GM19023 (cell line): ENCODE results near the gene CGNL1.

Experiments used
- ATAC-seq: cut with Tn5 transposase; IDR thresholded peaks from one replicate; pipeline ENCODE4 v1.9.1; 2021; ENCODE audit warnings: mild to moderate bottlenecking, moderate library complexity; ENCODE audit not compliant: unreplicated experiment

The CGNL1 gene

DNA sequence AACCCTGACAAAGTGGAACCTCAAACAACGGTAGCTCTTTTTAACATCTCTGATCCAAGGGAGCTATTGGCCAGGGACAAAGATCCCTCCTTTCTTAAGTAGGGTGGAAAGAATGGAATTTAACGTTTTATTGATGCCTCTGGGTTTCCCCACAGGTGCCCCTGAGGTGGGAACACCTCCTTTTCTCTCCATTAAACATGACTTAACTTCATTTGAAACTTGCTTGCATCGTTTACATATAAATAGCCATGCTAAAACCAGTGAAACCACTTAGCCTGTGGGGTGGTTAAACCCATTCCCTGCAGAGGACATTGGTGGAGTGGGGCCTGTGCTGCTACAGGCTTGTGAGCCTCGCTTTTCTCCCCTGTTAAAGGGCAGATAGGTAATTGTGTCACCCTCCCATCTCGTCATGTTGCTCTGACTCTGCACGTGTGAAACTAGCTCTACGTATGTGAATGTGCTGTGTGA is 9.7 kb downstream of the CGNL1 start:
- ATAC-seq, result no peak

DNA sequence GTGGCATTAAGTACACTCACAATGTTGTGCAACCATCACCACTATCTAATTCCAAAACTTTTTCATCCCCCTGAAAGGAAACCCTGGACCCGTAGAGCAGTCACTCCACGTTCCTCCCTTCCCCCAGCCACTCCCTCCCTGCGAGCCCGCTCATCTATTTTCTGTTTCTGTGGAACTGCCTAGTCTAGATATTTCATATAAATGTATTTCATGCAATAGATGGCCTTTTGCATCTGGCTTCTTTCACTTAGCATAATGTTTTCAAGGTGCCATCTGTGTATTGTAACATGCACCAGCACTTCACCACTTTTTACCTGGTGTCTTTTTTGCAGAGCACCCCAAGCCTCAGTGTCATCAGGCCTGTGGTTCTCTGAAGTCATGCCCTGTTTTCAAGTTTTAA is 10.7 kb downstream of the CGNL1 start:
- ATAC-seq, result no peak

DNA sequence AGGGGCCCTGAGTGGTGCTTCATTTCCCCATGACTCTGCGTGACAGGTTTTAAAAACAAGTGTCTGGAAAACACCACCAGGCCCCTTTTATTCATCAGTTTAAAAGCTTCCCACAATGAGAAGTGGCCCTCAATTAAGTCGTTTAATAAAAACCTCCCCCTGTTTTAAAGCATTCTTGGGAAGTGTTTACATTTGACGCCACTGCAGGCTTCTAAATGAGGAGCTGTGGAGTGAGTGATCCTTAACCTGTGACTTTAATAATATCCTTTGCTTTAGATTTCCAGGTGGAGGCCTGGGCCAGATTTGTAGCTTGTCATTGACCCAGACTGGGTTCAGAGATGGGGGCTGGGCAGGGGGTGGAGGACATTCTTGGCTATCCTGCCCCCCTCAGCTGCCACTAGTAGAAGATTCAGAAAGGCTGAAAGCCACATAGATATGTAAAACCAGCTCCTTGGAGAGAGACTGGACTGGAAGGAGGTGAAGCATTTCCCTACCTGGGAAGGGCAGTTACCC is 11.3 kb downstream of the CGNL1 start:
- ATAC-seq, result no peak

DNA sequence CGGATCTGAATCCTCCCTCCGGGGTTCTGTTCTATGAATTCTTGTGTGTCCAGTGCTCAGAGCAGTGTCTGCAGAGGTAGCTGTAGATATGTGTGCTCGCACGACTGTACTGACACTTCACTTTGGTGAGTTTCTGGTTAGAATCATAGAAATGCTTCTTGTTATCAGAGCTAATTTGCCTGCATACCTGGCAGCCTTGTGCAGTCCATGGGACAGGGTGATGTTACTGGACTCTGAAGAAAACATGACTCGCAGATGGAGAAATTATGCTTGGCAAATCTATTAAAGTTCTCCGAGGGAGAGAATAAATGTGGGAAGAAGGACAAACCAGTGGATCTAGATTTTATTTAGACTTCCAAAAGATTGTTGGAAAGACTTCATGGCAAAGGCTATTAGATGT is 12.2 kb downstream of the CGNL1 start:
- ATAC-seq, result no peak

DNA sequence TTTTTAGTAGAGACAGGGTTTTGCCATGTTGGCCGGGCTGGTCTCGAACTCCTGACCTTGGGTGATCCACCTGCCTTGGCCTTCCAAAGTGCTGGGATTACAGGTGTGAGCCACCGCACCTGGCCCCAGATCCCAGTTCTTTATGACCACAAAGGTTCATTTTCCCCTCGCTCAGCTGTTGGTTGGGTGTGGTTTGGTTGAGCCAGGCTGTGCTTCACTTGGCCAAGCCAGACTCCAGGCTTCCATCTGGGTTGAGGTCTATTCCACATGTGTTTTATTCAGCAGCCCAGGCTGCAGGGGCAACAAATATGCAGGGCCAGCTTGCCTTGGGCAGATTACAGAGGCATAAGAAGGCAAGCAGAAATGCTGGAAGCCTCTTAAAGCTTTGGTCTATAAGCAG is 13.7 kb downstream of the CGNL1 start:
- ATAC-seq, result no peak

DNA sequence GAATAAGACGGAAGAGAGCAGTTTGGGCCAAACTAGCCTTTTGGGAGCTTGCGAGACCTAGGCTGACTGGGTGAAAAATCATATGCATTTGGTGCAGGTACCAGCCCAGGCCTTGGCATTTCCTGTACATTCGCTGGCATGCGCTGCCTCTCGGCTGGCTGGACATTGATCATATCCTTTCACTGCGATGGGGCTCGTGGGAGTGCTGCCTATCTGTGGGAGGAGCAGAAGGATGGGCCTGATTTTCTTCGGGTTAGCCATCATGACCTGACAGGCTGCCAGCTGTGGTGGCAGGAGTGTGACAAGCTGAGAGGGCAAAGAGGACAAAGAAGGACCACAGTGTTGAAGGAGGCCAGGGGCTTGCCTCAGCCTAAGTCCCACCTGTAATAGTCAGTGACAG is 14.3 kb downstream of the CGNL1 start:
- no peak for ATAC-seq

DNA sequence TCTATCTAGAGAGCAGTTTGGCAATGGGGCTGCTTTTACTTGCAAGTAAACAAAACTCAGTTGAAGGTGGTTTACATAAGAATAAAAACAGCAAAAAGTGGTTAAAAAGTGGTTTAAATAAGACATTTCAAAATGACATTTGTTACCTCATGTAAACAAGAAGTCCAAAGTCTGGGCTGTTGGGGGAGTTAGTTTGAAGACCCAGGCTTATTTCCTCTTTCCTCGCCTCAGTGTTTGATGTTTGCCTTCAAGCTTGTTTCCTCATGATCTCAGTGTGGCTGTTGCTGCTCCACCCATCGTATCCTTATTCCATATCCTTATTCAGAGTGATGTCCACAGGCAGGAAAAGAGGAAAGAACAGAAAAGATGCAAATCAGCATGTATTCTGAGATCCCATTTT is 15.2 kb downstream of the CGNL1 start:
- no peak for ATAC-seq

DNA sequence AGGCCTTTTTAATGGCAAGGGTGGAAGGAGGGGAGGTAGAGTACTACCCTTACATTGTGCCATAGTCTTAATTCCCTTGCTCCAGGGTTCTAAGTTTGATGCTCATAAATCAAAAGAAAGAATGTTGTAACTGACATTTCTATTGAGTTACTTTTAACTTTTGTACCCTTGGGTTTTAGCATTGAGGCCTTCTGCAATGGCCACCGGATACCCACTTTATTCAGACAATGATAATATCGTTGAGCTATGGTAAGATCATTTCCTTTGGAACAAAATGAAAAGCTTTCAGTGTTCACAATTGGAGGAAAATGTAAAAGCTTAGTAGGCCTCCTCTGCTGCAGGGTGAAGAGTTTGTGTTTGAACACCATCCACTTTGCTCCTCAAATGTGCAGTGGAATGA is 16.8 kb downstream of the CGNL1 start:
- ATAC-seq, result no peak

DNA sequence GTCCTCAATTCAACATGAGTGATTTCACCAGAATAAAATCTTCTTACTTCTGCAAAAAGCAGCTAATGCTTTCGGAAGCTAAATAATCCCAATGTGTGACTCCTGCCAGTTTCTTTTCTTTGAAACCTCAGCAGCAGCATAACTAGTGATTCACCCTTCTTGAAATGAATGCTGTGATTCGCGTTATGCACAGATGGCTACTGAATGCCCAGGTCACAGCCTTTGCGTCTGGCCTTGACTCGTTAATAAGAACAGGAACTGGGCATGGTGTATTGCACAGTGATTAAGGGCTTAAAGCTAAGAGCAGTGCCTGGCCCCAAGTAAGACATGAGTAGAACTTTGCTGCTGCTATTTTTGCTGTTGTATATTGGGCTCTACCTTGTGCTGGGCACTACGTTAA is 19.0 kb downstream of the CGNL1 start:
- ATAC-seq, result no peak

DNA sequence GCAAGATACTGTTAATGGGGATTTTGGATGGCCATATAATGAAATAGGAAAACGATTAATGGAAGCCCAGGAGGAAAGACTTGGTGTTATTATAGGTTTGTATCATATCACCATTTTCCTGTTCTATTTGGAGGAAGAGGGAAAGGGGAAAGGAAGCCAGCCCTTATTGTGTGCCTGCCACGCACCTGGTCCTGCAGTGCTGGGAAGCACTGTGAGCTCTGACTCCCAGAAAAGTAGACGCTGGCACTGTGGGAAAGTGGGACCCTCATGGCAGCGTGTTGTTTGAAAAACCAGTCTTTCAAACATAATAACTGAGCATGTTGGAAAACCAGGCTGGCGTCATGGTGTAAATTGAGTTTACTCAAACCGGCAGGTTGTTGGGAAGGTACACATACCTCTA is 22.0 kb downstream of the CGNL1 start:
- no peak for ATAC-seq

DNA sequence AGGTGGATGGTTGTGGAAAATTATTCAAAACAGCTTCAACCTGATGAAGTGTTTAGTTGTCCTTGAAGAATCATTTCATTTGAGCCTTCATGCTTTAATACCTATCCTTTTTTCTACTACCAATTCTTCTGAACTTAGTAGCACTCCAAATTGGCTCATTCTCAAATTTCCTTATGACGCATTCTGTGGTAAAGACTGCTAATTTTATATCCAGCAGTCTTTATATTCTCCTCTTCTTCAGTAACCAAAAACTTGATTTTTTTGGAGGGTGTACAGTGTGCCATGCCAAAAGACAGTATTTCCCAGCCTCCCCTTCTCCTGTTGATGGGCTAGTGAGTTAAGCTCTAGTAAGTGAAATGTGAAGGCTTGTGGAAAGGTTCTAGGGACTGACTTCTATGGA is 25.2 kb downstream of the CGNL1 start:
- no peak for ATAC-seq

DNA sequence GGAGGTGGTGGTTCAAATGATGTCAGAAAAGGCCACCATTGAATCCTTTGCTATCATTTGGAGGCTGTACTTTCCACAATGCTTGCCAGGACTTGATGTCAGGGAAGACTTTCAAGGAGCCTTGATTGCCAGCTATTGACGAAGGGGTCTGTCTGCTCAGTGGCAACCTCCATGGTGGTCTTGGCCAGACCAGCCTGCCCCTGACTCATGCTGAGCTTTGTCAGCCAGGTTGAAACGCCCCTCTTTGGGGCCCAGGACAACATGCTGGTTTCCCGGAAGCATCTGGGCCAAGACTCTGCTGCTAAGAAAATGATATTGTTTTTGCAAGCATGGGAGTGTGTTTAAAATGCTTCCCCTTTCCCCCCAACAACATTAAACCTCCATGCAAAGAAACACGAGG is 26.7 kb downstream of the CGNL1 start:
- no peak for ATAC-seq

DNA sequence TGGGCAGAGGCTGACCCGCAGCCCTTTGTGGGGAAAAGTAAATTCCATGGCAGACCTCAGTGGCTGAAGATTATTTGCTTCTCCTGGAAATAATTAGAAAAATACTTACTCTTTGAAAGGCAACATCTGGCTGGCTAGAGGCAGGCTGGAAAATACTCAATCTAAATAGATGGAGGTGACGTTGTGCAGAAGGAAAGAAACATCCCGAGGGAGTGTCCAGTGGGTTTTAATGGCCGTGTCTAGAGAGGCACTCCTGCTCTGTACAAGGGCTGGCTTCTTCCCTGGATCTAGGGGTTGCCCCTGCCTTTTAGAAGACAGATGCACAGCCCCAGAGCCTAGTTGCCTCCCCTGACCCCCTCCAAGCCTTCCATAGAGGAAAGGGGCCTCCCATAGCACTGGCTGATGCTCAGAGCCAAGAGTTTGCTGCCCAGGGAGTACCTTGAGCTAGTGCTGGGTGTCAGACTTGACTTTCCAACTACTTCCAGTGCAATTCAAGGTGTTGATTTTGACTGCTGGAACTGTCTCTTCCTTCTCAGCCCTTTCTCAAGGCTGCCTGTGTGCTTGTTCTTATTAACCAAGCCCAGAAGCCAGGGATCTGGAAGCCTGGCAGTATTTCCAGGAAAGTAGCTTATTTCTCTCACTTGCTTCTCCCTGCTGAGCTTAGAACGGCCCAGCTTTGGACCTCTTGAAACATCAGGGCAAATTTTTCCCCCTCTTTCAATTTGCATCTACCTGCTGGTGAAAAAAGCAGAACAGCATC is 27.4 kb downstream of the CGNL1 start:
- no peak for ATAC-seq

DNA sequence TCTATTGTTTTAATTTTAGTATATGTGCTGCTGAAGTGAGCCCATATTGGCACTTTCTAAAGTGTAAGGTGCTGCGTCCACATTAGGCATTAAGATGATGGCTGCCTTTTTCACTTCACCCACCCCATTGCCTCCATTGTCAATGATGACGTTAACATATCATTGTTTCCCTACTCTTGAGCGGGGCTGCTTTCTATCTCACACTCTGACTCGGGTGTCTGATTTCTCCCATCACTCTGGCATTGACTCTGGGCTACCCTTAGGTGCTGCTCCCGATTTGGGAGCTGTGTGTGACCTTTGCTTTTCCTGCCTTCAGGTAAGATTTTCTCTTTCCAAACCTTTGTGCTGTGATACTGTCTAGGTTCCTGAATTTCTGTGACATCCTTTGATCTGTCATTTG is 28.8 kb downstream of the CGNL1 start:
- ATAC-seq, result no peak

DNA sequence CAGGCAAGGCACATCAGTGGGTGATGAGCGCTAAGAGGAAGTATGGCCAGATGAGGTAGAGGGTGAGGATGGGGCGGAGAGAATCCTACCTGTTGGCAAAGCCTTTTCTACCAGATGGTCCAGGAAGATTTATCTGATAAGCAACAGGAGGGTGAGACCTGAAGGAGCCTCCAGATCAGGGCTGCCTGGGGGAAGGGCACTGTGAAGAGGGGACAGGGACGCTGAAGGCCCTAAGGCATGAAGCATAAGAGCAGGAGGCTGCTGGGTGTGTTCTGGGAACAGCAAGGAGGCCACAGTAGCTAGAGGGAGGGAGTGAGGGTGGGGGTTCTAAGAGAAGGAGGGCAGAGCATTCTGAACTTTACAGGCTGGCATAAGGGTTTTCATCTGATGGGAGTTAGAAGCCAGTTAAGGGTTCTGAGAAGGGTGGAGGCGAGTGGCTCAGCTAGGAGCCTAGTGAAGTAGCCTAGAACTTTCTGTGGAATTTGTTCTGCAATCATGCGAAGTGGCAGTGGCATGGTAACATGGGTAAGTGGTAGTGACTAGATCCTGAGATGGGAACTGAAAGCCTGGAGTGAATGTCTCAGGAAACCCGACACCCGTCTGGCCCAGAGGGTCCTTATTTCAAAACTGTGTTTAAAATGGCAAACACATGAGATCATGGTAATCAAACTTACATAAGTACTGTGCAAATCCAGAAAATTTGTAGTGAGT is 29.9 kb downstream of the CGNL1 start:
- no peak for ATAC-seq

DNA sequence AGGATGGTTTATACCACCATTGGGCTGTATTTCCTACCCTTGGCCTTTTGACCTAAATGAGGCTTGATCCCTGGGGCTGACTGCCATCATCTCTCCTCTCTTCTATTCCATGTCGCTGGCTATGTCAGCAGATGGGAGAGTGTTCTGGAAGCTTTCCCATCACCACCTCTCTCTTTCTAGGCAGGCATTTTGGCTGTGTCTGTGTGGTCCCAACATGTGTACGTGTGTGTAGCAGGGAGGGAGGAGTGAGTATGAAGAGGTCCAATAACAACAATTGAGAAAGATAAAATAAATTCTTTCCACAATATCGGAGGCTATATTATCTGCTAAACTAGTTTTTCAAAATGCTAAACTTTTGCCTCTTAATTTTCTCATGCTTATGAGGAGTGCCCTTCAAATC is 34.1 kb downstream of the CGNL1 start:
- ATAC-seq, result no peak

DNA sequence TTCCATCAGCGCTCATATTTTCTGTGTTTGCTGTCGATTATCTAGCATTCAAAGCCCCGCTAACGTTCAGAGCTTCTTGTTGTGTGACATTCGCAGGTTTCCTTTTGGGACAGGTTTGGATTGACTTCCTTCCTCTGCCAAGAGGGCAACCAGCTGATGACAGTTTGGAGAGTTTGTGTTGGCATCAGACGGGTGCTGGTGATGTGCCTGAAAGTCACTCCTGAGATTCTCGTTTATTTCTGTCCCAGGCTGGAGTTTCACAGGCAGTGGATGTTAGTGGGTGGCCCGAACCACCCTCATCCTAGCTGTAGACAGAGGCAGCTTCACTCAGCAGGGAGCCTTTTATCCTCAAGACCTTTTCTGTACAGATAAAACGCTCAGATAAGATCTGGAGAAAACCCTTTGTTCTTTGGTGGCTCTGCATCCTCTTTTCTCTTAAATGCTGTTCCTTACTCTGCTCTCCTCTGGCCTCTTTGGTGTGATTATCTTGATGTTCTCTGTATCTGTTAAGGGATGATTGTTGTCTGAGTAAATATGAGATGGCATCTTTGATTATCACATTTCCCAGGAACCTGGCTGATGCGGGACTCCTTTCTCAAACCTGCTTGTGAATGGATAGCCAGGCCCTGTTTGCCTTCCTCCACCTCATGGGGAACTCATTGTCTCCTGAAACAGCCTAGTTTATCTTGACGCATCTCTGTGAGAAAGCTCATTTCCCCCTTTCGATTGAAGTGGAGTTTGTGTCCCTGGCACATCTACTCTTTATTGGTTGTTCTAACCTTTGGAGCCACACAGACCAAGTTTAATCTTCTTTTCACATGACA is 35.9 kb downstream of the CGNL1 start:
- no peak for ATAC-seq

DNA sequence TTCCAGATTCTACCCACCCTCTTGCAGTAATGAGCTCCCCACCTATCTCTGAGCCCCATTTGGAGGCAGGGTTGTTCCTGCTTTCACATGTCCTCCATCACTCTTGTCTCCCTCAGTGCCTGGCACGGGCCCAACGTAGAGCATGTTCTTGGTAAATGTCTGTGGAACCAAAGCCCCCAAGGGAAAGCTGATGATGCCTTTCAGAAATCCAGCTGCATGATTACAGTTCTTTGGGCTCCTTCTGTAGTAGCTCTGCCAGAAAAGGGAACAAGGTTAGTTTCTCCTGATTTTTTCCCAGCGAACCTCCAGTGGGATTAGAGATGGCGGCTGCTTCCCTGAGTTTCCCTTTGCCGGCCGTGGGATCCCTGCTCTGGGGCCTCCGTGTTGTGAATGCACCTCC is 39.3 kb downstream of the CGNL1 start:
- ATAC-seq, result no peak

DNA sequence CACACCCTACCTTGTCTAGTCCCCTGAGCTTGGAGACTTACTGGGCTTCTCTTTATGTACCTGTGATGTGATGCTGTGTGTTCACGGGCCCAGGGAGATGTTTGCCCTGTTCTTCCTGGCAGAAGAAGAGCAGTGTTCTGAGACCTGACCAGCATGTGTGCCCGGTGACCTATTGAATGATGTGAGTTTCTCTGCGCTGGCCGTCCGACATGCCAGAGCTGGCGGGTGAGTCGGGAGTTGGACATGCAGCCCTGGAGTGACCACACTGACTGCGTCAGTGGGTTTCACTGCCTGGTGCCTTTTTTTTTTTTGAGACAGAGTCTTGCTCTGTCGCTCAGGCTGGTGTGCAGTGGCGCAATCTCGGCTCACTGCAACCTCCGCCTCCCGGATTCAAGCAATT is 42.3 kb downstream of the CGNL1 start:
- no peak for ATAC-seq

DNA sequence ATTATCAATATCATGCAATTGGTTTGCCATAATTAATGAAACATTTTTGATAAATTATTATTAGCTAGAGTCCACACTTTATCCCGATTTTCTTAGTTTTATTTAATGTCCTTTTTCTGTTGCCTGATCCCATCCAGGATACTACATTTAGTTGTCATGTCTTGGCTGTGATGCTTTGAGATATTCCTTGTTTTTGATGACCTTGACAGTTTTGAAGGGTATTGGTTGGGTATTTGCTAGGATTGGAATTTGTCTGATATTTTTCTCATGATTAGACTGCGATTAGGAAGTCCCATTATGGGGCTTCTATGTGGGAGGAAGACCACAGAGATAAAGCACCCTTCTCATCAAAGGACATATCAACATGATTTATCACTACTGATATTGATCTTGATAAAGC is 43.0 kb downstream of the CGNL1 start:
- no peak for ATAC-seq

DNA sequence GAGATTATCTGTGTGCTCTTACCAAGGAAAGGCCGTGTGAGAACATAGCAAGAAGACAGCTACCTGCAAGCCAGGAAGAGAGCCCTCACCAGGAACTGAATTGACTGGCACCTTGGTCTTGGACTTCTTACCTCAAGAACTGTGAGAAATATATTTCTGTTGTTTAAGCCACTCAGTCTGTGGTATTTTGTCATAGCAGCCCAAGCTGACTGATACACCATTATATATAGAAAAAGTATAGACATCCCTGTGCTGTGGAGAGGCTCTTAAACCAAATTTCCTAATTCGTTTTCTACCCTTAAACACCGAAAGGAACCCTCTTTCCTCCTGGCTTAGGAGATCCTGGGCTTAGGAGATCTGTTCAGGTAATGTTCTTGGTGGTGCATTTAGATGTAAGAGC is 44.8 kb downstream of the CGNL1 start:
- no peak for ATAC-seq

DNA sequence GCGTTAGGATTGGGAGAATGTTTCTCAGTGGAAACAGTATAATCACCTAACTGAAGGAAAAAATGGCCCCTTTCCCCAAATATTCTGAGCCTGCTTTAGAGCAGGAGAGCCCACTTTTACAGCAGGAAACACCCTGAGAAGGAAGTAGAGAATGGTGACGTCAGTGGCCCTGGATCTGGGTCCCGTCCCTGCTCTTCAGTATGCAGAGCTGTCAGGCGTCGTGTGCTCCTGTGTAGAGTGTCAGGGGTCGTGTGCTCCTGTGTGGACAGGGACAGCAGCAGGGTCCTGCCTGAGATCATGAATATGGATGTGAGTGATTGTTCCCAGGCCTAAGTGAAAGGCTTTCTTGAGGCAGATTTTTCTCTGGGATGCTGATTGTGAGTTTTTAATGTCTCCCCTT is 45.2 kb downstream of the CGNL1 start:
- ATAC-seq, result no peak
